Activated T-helper 2 cell treated with anti-CD3 and anti-CD28 coated beads, Interferon-gamma antibody, Interleukin-2, Interleukin-4, amounts not matched to agents 10 μg/mL and 5 μg/mL and 100 μg/mL, durations not matched to agents 14 hours and 24 hours and 36 hours (primary cell): Measurements from ENCODE around the gene MNT. TPM values are rescaled to one million over a fixed set of nuclear protein-coding genes. Genes with fewer than 3 reads are reported as not detected.

Experiments used
- DNase-seq: peaks from one replicate; pipeline ENCODE4 v3.0.0; 2021; ENCODE audit warnings: low spot score
- H3K27ac Mint-ChIP-seq: one replicate; pipeline ENCODE4 v1.8.0; 2021; ENCODE audit warnings: mixed read lengths
- H3K27me3 Mint-ChIP-seq: one replicate; pipeline ENCODE4 v1.8.0; 2021; ENCODE audit warnings: low read depth, mixed read lengths
- H3K36me3 Mint-ChIP-seq: one replicate; pipeline ENCODE4 v1.8.0; 2021; ENCODE audit warnings: low read depth, mixed read lengths
- H3K4me1 Mint-ChIP-seq: one replicate; pipeline ENCODE4 v1.8.0; 2021; ENCODE audit warnings: low read depth, mixed read lengths
- H3K4me3 Mint-ChIP-seq: one replicate; pipeline ENCODE4 v1.8.0; 2021; ENCODE audit warnings: low read depth, mild to moderate bottlenecking, moderate library complexity, mixed read lengths
- H3K9me3 Mint-ChIP-seq: one replicate; pipeline ENCODE4 v1.8.0; 2021; ENCODE audit warnings: mixed read lengths
- intact Hi-C: fragments of 100-400 bp; cut with micrococcal nuclease; formaldehyde crosslinking; loops from one replicate; pipeline ENCODE4 v1.15.1; 2023
- total RNA-seq: library from RNA; stranded (reverse); gene quantifications from 2 replicates; pipeline ENCODE4 v1.2.3, GENCODE V29; 2022

Gene MNT
- total RNA-seq, 1 donor from 2014 or later: 30.4 TPM

- Mint-ChIP-seq H3K4me1 (no peaks in the 10 kb centered on the region), H3K36me3 (peaks cover 3% of the 10 kb centered on the region), H3K4me3 (no peak overlapping the region), H3K9me3 (no peaks in the 10 kb centered on the region), H3K27me3 (no peaks in the 10 kb centered on the region), H3K27ac (no peak overlapping the region)
- DNase-seq: no peak
- intact Hi-C loops: no loop called here
These were observed 31.8 kb downstream of the MNT start for GRCh38 chr17:2369039-2369438.

DNA sequence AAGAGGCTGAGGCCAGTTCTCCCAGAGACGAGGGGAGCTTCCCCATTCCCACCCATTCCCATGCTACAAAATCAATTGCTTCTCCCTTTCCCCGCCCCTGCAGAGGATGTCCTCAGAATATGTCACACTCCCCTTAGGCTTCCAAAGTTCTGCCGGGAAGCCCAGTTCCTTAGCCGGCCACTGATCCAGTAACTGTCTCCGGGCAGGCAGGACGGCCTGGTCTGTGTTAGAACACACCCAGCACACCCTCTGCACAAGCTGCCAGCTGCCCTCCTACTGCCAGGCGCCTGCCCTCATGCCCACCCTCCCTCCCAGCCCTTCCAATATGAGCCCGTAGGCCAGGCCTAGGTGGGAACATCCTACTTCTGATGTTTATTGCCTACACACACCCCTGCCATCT is 32.5 kb downstream of the MNT start:
- H3K27ac Mint-ChIP-seq: no peak overlapping the region
- peaks cover 3% of the 10 kb centered on the region for H3K36me3 Mint-ChIP-seq
- H3K9me3 Mint-ChIP-seq: no peaks in the 10 kb centered on the region
- H3K4me3 Mint-ChIP-seq: no peak overlapping the region
- intact Hi-C loops: no loop called here
- no peak for DNase-seq
- no peaks in the 10 kb centered on the region for H3K27me3 Mint-ChIP-seq
- no peaks in the 10 kb centered on the region for H3K4me1 Mint-ChIP-seq

- Mint-ChIP-seq H3K27me3 (no peaks in the 10 kb centered on the region), H3K27ac (no peak overlapping the region), H3K4me1 (no peaks in the 10 kb centered on the region), H3K36me3 (peaks cover 3% of the 10 kb centered on the region), H3K4me3 (no peak overlapping the region), H3K9me3 (no peaks in the 10 kb centered on the region)
- intact Hi-C loops: no loop called here
- DNase-seq: no peak
These were observed 33.9 kb downstream of the MNT start for GRCh38 chr17:2366747-2367494.

DNA sequence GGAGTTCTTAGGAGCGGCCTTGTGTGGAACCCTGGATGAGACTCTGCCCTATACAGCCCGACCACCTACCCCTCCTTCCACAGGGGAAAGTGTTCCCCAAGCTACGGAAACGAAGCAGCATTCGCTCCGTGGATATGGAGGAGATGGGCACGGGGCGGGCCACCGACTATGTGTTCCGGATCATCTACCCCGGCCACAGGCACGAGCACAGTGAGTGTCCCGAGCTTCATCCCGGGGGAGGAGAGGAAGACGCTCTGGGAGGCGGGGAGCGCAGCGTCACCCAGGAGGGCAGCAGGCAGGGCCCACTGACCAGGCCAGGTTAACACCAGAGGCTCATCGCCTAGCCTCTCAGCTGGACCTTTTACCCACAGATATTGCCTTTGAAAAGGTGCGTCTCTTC is 35.7 kb downstream of the MNT start:
- Mint-ChIP-seq H3K27me3 (no peaks in the 10 kb centered on the region), H3K9me3 (no peaks in the 10 kb centered on the region), H3K36me3 (peaks cover 3% of the 10 kb centered on the region), H3K4me3 (no peak overlapping the region), H3K27ac (no peak overlapping the region), H3K4me1 (no peaks in the 10 kb centered on the region)
- no peak for DNase-seq
- intact Hi-C loops: no loop called here

DNA sequence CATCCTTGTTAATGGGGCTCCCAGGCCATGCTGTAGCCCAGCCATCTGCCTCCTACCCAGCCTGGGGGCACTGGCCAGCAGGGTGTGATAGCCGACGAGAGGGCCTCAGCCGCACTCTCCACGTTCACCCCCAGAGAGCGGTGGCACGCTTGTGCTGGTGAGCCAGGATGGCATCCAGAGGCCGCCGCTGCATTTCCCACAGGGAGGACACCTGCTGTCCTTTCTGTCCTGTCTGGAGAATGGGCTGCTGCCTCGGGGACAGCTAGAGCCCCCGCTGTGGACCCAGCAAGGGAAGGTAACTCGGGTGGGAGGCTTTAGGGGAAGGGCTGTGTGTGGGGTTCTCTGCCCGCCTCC is 36.1 kb downstream of the MNT start:
- no peak for DNase-seq
- no peak overlapping the region for H3K4me3 Mint-ChIP-seq
- no peaks in the 10 kb centered on the region for H3K4me1 Mint-ChIP-seq
- peaks cover 3% of the 10 kb centered on the region for H3K36me3 Mint-ChIP-seq
- H3K9me3 Mint-ChIP-seq: no peaks in the 10 kb centered on the region
- no peak overlapping the region for H3K27ac Mint-ChIP-seq
- H3K27me3 Mint-ChIP-seq: no peaks in the 10 kb centered on the region
- intact Hi-C loops: no loop called here

DNA sequence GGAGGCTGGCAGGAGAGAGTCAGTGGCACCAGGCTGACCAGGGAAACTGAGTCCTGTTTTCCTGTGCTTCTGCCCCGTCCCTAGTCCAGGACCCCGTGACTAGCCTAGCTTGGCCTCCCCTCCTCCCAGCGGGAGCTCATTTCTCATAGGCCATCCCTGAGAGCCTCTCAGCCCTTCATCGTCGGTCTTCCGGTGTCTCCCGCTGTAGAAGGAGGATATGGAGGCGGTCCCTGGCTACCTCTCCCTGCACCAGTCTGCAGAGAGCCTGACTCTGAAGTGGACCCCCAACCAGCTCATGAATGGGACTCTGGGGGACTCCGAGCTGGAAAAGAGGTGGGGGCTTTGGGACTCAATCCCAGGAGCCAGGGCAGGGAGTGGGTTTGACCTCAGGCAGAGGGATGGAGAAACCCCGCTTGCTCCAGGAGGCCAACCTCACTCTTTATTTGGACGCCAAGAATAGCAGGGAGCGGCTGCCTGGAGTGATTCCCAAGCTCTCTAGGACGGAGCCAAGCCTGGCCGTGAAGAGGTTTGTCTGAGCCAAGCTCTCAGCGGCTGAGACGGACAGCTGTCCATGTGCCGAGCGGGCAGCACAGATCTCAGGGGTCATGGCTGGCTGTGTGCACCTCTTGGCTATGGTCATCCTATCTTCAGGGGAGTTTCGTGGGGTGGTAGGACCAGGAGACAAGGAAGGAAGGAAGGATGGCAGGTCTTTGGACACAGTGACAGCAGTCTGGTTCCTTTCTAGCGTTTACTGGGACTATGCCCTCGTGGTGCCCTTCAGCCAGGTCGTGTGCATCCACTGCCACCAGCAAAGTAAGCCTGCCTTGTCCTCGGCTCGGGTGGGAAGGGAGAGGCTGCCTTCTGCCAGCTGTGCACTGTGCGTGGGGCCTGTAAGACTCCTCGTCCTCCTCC is 36.8 kb downstream of the MNT start:
- Mint-ChIP-seq H3K9me3 (no peaks in the 10 kb centered on the region), H3K4me1 (no peaks in the 10 kb centered on the region), H3K36me3 (peaks cover 3% of the 10 kb centered on the region), H3K27ac (no peak overlapping the region), H3K4me3 (no peak overlapping the region), H3K27me3 (no peaks in the 10 kb centered on the region)
- no peak for DNase-seq
- intact Hi-C loops: no loop called here

- Mint-ChIP-seq H3K9me3 (no peaks in the 10 kb centered on the region), H3K27ac (no peak overlapping the region), H3K27me3 (no peaks in the 10 kb centered on the region), H3K4me3 (no peak overlapping the region), H3K36me3 (peaks cover 3% of the 10 kb centered on the region), H3K4me1 (no peaks in the 10 kb centered on the region)
- intact Hi-C loops: no loop called here
- DNase-seq: no peak
These were observed 37.5 kb downstream of the MNT start for GRCh38 chr17:2363318-2363717.

- H3K36me3 Mint-ChIP-seq: peaks cover 3% of the 10 kb centered on the region
- H3K27me3 Mint-ChIP-seq: no peaks in the 10 kb centered on the region
- intact Hi-C loops: no loop called here
- no peak overlapping the region for H3K27ac Mint-ChIP-seq
- H3K9me3 Mint-ChIP-seq: no peaks in the 10 kb centered on the region
- no peak for DNase-seq
- H3K4me3 Mint-ChIP-seq: no peak overlapping the region
- H3K4me1 Mint-ChIP-seq: no peaks in the 10 kb centered on the region
These were observed 38.0 kb downstream of the MNT start for GRCh38 chr17:2362881-2363280.

GRCh38 chr17:2362416-2362815 is 38.4 kb downstream of the MNT start:
- no peaks in the 10 kb centered on the region for H3K27me3 Mint-ChIP-seq
- no peak overlapping the region for H3K4me3 Mint-ChIP-seq

GRCh38 chr17:2362016-2362415 is 38.8 kb downstream of the MNT start:
- intact Hi-C loops: no loop called here
- no peaks in the 10 kb centered on the region for H3K4me1 Mint-ChIP-seq

More at GRCh38 chr17:2362416-2362815, 38.4 kb downstream of the MNT start:
- DNase-seq: no peak
- H3K36me3 Mint-ChIP-seq: peaks cover 3% of the 10 kb centered on the region
- H3K4me1 Mint-ChIP-seq: no peaks in the 10 kb centered on the region
- intact Hi-C loops: no loop called here
- H3K27ac Mint-ChIP-seq: no peak overlapping the region
- no peaks in the 10 kb centered on the region for H3K9me3 Mint-ChIP-seq

GRCh38 chr17:2361010-2361760 is 39.7 kb downstream of the MNT start:
- Mint-ChIP-seq H3K27me3 (no peaks in the 10 kb centered on the region), H3K36me3 (no peaks in the 10 kb centered on the region), H3K27ac (no peak overlapping the region), H3K9me3 (no peaks in the 10 kb centered on the region), H3K4me3 (no peak overlapping the region), H3K4me1 (no peaks in the 10 kb centered on the region)
- no peak for DNase-seq
- intact Hi-C loops: no loop called here

More at GRCh38 chr17:2362016-2362415, 38.8 kb downstream of the MNT start:
- Mint-ChIP-seq H3K4me3 (no peak overlapping the region), H3K27ac (no peak overlapping the region), H3K36me3 (peaks cover 3% of the 10 kb centered on the region), H3K9me3 (no peaks in the 10 kb centered on the region), H3K27me3 (no peaks in the 10 kb centered on the region)
- DNase-seq: no peak

DNA sequence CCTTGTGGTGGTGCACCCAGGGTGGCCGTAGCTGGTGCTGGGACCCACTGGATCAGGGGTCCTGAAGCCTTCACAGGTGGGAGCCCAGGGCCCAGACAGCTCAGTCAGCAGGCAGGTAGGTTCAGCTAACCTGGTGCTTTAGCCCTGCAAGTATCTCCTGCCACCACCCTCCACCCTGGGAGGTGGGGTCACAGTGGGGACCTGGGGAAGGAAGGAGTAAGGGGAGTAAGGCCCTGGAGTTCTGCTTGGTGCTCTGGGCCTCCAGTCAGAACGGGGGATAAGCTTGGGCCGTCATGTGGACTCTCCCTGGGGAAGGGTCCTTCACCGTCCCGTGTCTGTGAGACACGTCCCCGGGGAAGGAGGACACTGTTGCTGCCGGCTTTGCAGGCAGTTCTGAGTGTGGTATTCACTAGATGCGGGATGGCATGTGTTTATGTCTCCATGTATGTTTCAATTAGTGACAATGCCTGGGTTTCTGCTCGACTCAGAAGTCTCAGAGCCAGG is 42.9 kb downstream of the MNT start:
- Mint-ChIP-seq H3K27me3 (no peaks in the 10 kb centered on the region), H3K27ac (no peak overlapping the region), H3K4me1 (peaks cover 11% of the 10 kb centered on the region), H3K9me3 (no peaks in the 10 kb centered on the region), H3K4me3 (no peak overlapping the region), H3K36me3 (no peaks in the 10 kb centered on the region)
- intact Hi-C loops: no loop called here
- no peak for DNase-seq
